Activated CD4-positive, alpha-beta T cell treated with anti-CD3 and anti-CD28 coated beads for 48 hours (primary cell): ENCODE results near the gene DUOXA2.
"Not testable (repeated sequence)": the region's sequence is repeated elsewhere in the genome, so short reads cannot be mapped to it uniquely, and the experiment has no call there.

ENCODE experiments used
- DNase-seq: peaks from one replicate; pipeline ENCODE4 v3.0.0-alpha.2; 2020

DUOXA2 gene

DNA sequence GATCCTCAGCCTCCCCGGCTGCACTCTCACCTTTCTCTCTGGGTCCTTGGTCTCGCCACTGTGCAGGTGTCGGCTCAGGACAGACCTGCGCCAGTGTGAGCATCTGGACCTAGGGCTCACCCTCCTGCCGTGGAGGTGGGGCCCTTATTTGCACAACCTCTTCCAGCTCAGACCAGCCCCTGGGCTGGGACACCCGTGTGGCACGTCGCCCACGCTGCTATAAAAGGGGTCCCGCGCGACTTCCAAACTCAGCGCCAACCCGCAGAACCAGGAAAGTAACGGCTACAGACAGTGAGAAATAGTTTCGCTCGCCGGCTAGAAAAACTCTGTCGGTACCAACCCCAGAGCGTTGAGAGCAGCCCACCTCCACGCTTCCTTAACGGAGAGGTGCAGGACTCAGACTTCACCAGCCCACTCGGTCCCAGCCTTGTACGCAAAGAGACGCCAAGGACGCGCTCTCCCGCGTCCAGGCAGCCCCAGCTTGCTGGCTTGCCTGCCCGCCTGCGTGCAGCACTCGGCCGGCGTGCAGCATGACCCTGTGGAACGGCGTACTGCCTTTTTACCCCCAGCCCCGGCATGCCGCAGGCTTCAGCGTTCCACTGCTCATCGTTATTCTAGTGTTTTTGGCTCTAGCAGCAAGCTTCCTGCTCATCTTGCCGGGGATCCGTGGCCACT is at the start of gene DUOXA2, which contains the start of gene DUOX2:
TSS of gene DUOXA2 (plus strand) at position 251 of the 675 bp plus-strand sequence. CDS start at position 531, 280 bp downstream.
TSS of gene DUOX2 (minus strand) at position 97 of the 675 bp plus-strand sequence. CDS start 761 bp downstream, outside the sequence.
- DNase-seq = no peak

DNA sequence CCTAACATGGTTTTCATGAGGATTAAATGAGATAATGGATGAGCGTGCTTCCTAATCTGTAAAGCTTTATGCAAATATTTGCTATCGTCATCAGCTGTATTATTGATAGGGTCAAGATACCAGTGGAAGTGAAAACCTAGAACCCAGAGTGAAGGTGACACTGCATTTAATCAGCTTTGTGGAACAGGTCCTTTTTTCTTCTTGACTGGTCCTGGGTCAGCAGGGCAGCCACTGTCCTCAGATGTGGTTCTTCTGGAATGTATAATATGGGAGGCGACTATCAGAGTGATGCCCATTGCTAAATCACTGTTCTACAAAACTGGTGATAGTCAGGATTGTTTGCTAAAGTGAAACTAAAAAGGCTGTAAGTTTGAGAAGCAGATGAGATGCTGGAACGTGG is 49.7 kb upstream of the DUOXA2 start:
- DNase-seq = no peak

DNA sequence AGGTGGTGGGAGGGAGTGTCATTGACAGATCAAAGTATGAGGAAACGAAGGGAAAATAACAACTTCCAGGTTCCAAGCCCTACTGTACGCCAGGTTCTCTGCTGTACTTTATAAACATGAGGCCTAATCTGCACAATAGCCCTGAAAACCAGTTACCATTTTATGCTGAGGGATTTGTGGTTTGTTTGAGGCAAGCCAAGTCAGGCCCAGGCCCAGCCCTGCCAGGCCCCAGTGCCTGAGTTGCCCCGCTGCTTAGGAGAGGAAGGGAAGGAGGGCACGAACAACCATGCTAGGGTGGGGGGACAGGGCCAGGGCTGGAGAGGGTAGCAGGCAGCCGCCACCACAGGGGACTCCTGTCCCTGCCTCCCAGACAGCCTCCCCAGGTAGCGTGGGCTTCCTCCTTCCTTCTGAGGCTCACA is 44.2 kb upstream of the DUOXA2 start:
- DNase-seq = not testable (repeated sequence)

DNA sequence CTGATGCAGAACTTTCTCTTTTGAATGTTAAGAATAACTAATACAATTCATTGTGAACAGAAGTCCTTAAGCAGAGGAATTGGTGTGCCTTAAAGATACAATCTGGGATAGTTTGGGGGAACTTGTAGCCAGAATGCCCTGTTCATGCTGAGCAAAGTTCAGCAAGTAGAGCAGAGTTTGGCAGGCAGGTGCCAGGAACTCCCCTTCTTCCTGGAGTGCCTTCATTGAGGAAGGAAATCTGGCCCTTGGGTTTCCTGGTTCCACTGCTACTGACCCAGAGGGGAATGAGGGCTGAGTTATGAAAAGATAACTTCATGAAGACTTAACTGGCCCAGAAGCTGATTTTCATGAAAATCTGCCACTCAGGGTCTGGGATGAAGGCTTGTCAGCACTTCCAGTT is 40.5 kb upstream of the DUOXA2 start:
- not testable (repeated sequence) for DNase-seq

DNA sequence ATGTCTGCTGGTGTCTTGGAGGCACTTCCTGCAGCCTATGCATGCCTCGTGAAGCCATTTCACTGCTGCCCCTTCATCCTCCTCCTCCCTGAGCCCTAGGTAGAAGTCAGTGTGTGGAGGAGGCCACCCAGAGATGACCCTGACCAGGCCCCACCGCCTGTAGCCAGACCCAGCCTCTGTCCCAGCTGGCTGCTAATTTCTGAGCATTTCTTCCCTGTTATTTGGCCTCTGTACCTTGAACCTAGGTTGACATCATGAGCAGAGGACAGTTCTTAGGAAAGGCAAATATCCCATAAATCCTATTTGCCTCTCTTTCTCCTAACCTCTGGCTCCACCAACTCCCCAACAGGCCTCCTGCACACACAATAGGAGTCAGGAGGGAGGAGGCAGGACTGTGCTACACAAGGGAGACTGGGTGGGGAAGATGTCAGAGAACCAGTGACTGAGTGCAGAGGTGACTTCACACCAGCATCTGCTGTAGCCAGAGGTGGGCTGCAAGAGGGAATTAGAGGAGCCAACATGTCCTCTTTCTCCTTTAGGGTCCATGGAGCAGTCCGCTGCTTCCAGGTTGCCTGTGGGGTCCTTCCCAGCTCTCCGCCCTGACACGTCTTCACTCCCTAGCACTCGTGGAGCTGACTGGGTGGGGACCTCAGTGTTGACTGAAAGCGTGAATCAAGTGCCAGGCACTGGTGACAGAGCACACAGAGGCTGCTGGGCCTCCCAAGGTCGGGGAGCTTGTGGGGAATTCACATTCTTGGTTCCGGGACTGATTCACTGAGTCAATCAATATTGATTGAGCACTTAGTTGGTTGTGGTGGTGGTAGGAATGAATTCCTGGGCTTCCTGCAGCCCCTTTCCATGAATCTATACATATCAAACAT is 38.4 kb upstream of the DUOXA2 start:
- DNase-seq = not testable (repeated sequence)

DNA sequence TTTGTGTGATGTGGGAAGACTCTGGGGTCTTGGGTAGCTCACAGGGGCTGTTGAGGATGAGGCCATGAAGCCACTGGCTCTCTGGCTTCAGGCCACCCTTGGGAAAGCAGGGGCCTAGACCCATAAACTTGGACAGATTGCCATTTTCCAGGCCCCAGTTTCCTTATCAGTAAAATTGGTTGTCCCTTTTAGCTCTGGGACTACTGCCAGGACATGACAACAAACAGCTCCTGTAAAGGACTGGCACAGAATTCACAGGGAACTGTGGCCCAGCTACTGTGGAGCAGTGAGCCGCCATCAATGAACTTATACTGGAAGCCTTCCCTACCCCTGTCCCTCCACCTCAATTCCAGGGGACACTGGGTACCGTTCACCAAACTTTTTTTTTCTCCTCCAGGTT is 36.7 kb upstream of the DUOXA2 start:
- DNase-seq = not testable (repeated sequence)

DNA sequence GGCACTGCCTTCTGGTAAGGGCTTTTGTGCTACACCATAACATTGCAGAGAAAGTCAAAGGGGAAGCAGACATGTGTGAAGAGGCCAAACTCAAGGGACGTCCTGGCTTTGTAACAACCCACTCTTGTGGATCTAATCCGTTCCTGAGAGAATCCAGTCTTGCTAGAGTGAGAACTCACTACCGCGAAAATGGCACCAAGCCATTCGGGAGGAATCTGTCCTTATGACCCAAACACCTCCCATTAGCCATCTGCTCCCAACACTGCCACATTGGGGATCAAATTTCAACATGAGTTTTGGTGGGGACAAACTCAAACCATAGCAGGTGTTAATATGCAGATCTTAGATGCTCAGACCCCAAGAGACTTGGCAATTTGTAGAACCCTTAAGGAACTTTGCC is 34.9 kb upstream of the DUOXA2 start:
- not testable (repeated sequence) for DNase-seq

DNA sequence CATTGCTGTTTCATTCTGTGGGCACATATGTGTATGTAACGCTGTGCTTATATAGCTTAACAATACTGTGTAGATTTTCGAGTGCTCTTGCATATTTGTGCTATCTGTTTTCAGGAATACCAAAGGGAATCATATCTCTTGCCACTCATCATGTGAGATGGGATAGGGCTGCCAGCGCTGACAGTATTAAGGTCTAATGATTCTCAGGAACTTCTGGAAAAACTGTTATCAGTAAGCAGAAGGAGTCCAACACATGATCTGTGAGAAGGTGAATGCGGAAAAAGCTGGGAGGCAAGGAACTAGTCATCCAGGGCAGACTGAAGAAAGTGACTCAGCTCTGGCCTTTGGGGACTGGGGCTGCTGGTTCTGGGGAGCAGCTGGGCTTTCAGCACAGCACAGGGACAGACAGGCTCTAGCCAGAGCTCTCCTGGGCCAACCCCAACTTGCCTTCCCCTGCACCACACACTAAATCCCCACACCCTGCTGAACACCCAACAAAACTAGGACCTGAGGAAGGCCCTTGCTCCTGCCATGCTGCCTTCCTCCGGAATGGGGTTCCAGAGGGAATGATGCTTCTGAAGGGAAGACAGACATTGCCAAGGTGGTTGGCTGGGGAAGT is 34.4 kb upstream of the DUOXA2 start:
- not testable (repeated sequence) for DNase-seq

DNA sequence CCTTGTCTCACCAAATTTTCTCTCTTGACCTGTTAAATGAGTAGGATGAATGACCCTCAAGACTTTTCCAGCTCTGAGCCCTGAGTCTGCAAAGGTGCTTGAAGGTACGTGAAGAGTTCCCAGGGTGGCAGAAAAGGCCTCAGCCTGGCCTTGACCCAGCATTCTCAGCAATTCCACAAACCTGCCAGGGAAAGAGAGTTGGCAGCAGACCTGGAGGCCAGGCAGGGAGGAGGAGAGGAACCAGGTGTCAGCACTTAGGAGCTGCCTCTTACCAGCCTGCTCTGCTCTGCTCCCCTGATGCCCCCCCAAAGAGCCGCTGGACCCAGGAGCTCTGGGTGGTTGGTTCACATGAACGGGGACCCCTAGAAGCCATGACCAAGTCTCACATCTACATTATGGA is 33.5 kb upstream of the DUOXA2 start:
- DNase-seq = not testable (repeated sequence)

DNA sequence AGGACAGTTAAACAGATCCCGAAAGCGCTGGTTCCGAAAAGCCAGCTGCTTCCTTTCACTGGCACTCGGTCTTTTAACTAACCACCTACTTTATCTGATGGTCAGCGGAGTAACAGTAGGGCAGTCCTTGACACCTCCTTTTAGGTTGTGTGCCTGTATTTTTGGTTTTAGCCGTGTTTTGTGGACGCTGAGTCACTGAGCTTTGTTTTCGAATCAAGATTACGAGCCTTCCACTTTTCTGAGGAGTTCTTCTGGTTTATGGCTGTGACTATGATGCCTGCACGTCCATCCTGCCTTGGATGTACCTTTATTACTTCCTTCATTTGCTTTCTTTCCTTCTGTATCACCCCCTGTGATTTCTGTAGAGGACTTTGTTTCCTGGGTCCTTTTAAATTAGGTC is 31.7 kb upstream of the DUOXA2 start:
- DNase-seq = not testable (repeated sequence)

DNA sequence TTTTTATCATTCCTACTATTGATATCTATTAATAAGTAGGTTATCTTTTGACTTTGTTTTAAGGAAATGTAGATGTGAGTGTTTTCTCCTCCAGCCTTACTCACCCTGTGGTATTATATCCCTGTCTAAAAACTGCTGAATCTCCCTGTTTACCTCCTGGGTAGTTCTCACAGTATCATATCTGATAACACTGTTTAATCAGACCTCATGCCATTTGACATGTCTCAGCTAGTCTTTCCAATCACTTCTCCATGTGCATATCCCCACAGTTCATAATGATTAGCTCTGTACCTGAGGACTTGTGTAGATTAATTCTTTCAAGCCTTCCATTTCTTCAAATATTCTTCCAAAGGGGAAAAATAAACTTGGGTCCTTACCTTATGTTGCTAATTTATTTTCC is 30.9 kb upstream of the DUOXA2 start:
- DNase-seq = no peak

DNA sequence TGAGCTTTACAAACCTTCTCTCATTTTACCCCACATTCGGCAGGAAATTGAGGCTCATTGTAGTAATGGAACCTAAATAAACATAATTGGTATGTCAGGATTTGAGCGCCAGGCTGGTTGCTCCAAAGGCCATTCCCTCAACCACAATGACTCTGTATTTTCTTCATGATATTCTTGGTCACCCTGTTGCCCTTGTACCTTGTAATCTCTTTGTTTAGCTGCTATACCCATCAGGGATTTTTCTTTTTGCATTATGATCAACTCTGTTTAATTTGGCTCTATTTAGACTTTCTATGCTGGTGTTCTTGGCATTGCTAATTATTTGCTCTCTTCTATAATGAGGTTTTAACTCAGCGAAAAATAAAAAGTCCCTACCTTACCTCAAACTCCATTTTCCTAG is 30.0 kb upstream of the DUOXA2 start:
- no peak for DNase-seq

DNA sequence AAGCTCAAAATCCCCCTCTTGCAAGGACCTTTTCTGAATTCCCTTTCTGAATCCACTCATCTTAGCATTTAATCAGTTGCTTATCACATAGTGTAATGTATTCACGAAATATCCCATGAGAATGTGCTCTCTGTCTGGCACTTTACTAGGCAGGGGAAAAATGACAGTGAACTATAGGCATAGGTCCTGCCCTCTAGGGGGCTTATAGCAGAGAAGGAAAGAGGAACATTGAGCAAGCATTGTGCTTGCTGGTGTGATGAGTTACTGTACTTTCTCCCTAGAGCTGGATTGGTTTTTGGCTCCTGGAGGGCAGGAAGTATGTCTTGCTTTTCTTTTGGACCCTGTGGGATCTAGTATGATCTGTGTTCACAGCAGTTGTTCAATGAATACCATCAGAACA is 26.6 kb upstream of the DUOXA2 start:
- DNase-seq = no peak

DNA sequence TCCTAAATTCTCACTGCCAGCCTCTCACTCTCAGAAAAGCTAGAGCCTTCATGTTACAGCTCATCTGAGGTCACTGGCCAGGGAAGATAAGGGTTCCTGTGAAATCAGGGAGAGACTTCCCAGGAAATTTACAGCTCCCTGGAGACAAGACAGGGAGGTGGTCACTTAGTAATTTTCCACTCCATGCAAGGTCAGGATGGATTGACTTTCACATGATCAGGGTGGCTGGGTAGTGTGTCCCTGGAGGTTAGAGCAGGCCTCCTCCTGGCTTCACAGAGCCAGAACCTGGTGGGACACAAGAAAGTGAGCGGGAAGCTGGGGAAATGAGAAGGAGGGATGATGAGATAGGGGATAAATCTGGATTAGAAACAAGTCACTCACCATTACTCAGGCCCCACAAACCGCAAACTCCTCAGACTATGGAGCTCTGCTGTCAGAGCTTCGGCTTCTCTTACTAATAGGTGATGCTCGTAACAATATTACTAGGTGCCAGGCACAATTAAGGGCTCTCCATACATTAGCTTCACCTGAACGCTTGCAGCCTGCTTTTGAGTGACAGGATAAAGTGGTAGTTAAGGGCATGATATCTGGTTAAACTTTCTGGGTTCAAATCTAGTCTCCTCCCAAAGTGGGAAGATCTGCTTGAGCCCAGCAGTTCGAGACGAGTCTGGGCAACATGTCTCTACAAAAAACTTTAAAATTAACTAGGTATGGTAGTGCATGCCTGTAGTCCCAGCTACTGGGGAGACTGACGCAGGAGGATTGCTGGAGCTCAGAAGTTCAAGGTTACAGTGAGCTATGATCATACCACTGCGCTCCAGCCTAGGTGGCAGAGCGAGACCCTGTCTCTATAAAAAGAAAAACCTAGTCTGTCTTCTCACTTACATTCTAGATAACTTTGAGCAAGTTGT is 25.1 kb upstream of the DUOXA2 start:
- no peak for DNase-seq

DNA sequence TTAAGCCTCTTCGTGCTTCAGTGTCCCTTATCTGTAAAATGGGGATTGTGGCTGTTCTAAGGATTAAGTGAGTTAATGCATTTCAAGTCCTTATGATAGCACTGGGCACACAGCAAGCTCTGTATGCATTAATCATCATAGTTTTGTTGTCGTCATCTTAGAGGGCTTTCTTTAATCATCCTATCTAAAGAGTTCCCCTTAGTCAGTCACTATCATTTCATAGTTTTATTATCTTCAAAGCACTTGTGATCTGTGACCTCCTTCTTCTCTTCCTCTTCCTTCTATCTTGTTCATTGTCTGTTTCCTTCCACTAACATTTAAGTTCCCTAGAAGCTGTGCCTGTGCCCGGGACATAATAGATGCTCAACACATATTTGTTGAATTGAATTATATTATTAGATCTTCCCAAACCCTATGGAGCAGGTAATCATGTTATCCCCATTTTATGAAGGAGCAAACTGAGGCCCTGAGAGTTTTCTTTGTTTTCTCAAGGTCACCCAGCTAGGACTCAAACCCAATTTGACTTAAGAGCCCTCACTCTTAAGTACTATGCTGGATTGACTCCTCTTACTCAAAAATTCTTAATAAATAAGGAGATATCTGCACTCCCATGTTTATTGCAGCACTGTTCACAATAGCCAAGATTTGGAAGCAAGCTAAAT is 24.3 kb upstream of the DUOXA2 start:
- no peak for DNase-seq

DNA sequence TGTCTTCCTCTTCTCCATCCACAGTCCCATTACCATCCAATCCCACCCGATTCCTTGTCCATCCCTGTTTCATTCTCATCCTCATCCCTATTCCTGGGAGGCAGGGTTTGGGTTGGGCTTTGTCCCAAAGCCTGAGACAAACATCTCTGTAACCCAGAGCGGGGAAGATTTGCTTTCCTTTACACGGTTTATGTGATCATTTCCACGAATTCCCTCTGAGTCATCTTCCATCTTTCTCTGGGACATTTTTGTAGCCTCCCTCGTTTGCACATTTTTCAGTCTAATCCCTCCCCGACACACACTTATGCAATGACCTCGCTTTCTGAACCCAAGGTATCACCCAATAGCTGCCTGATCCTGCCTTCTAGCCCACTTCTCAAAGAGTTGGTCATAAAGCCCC is 23.0 kb upstream of the DUOXA2 start:
- DNase-seq = no peak

DNA sequence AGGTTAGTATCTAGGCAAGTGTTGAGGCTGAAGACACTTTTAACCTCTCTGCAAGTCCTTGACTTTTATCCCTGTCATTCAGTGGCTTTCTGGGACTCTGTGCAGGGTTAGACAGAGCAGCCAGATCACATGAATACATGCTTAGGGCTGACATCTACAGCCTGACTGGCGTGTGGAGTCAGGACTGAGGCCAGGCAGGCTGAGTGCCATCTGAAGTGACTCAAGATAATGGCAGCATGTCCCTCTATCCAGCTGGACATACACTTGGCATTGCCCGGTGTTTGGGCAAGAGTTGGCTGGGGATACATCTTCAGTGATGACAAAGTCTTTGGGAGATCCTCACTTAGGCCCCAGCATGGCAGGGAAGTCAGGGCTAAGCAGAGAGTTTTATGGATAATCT is 22.6 kb upstream of the DUOXA2 start:
- no peak for DNase-seq

DNA sequence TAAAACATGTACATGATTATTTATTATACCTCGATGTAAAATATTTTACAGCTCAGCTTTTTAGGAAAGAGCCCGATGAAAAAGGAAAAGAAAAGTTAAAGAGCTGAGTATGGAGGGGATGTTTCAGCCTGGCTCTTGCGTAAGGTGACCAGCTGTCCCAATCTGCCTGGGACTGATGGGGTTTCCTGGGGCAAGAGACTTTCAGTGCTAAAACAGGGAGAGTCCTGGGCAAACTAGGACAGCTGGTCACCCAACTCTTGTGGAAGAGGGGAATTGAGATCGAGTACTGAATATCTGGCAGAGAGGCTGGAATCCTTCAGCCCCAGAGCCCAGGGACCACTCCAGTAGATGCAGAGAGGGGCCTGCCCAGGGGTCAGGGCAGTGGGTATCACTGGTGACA is 21.1 kb upstream of the DUOXA2 start:
- no peak for DNase-seq

DNA sequence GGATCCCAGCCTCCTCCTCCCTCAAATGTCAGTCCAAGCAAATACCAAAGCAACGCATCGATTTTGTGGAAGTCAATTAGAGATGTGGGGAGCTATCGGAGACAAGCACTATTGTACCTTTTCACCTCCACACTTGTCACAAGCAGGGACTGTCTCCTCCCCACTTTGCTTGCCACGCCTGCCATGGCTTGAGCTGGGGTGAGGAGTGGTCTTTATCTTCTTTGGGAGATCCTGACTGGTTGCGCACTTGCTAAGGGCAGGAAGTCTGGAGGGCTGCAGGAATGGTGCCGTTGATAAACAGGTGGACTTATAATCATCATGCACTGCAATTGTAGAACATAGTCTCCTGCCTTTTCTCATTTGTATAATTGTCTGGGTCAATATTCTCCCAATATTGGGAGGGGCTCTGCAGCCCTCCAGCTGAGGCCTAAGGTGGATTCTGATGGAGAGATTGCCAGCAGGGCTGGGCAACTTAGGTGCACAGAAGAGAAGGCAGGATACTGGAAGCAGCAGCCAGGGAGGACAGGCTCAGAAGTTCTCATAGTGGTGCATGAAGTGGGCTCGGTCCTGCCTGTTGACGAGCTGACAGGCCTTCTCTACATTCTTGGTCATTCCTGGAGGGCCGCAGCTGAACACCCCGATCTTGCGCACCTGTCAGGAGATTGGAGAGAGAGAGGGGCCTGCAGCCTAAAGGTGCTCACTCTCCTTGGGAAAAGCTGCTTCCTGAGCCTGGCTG is 20.3 kb upstream of the DUOXA2 start:
- no peak for DNase-seq

DNA sequence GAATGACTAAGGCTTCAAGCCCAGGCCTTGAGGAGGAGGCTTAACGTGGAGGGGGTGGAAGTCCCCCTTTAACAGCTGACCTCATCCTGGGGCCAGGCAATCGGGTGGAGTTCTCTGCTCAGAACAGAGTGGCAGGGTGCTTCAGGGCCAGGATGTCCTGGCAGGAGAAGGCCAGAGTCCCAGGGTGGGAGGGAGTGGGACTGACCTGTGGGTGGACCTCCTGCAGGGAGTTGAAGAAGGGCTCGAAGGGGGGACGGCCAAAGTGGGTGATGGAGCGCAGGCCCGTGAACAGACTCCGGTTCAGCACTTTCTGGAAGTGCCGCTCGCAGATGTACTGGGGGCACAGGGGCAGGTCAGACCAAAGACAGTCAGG is 19.8 kb upstream of the DUOXA2 start:
- DNase-seq = no peak

DNA sequence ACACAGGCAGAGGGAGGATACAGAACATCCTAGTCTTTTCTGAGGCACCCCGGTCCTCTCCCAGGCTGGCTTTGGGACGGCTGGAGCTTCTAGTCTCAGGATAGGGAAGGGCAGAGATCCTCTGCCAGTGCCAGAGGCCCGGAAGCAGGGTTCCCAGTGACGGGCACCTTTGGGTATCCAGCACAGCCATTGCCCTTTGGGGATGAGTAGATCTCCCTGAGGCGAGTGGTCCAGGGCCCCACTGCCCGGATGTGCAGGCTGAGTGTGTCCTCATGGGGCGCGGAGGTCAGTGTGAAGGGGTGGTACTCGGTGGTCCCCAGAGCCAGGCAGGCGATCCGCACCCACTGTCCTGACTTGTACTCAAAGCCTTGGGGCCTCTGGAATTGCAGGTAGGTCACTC is 18.5 kb upstream of the DUOXA2 start:
- DNase-seq = no peak
